Measurements from ENCODE around the gene PRDM16. TPM values are rescaled to one million over a fixed set of nuclear protein-coding genes. Genes with fewer than 3 reads are reported as not detected.

The PRDM16 gene
- total RNA-seq, 1 experiment from 2014 or later: 22.3 TPM

GRCh38 chr1:3053366-3053980 is 15.5 kb upstream of the PRDM16 start:
- CTCF ChIA-PET: no interaction called here
- Histone ChIP-seq H3K27me3 (ENCODE audit: control insufficient read depth, insufficient read depth, low read length) (no peaks in the 10 kb centered on the region; the same call in 1 of the 2 replicates), H3K4me3 (ENCODE audit: low read depth in 2 of 2, low read length in 2 of 2) (no peak overlapping the region), H3K27ac (ENCODE audit: low read length) (no peak overlapping the region), H3K4me1 (ENCODE audit: control insufficient read depth, insufficient read depth, low read length) (no peaks in the 10 kb centered on the region; the same call in 1 of the 2 replicates), H3K9me3 (ENCODE audit: control insufficient read depth, insufficient read depth, low read depth, low read length) (no peaks in the 10 kb centered on the region), H3K36me3 (ENCODE audit: control insufficient read depth, insufficient read depth, low read length) (no peaks in the 10 kb centered on the region)
- POLR2A ChIA-PET: no interaction called here
- ATAC-seq (no peak), DNase-seq (ENCODE audit: low read depth, low spot score) (no peak)
- intact Hi-C loops (cut with micrococcal nuclease; ENCODE audit: unreplicated experiment): loop anchor here (10.0 kb wide), 1 partner anchor 559 kb away; no protein-coding TSS in a partner anchor
- TF ChIP-seq REST (IDR thresholded peaks at IDR 0.05; ENCODE audit: insufficient read depth in 1 of 2, low read depth in 2 of 2, low read length in 1 of 2): no peak
- no peak for TF ChIP-seq SIN3A (IDR thresholded peaks at IDR 0.05; ENCODE audit: borderline replicate concordance, insufficient read depth, low read depth, low read length)
- TF ChIP-seq POLR2AphosphoS5 (IDR thresholded peaks at IDR 0.05; ENCODE audit: low read depth, low read length): no peak
- no peak for TF ChIP-seq TCF7L2 (IDR thresholded peaks at IDR 0.05; ENCODE audit: low read depth, low read length)
- no peak for TF ChIP-seq CTCF (IDR thresholded peaks at IDR 0.05)
- in situ Hi-C loops (cut with HindIII; ENCODE audit: low pct_unique_long_range_greater_than_20kb, low sequenced_read_pairs): no loop called here
- no TSS peak for BruUV-seq (replicated peaks)

- no peaks in the 10 kb centered on the region for H3K36me3 ChIP-seq (ENCODE audit: control insufficient read depth, insufficient read depth, low read length)
- BruUV-seq (replicated peaks): no TSS peak
- in situ Hi-C loops (cut with HindIII; ENCODE audit: low pct_unique_long_range_greater_than_20kb, low sequenced_read_pairs): no loop called here
- no peak for DNase-seq (ENCODE audit: low read depth, low spot score)
- no peaks in the 10 kb centered on the region for H3K27me3 ChIP-seq (ENCODE audit: control insufficient read depth, insufficient read depth, low read length)
- TF ChIP-seq CTCF (IDR thresholded peaks at IDR 0.05) (no peak), REST (IDR thresholded peaks at IDR 0.05; ENCODE audit: insufficient read depth in 1 of 2, low read depth in 2 of 2, low read length in 1 of 2) (no peak), TCF7L2 (IDR thresholded peaks at IDR 0.05; ENCODE audit: low read depth, low read length) (no peak), SIN3A (IDR thresholded peaks at IDR 0.05; ENCODE audit: borderline replicate concordance, insufficient read depth, low read depth, low read length) (no peak)
- intact Hi-C loops (cut with micrococcal nuclease; ENCODE audit: unreplicated experiment): loop anchor here (10.0 kb wide), 1 partner anchor 559 kb away; no protein-coding TSS in a partner anchor
- H3K4me1 ChIP-seq (ENCODE audit: control insufficient read depth, insufficient read depth, low read length): no peaks in the 10 kb centered on the region; the same call in 1 of the 2 replicates
- no peaks in the 10 kb centered on the region for H3K9me3 ChIP-seq (ENCODE audit: control insufficient read depth, insufficient read depth, low read depth, low read length)
- no peak for ATAC-seq
- POLR2A ChIA-PET: no interaction called here
- H3K4me3 ChIP-seq (ENCODE audit: low read depth in 2 of 2, low read length in 2 of 2): no peak overlapping the region
- CTCF ChIA-PET: no interaction called here
- no peak overlapping the region for H3K27ac ChIP-seq (ENCODE audit: low read length)
These were observed 15.0 kb upstream of the PRDM16 start for GRCh38 chr1:3053986-3054385.
